ENCODE measurements around the gene SGIP1.
"Not testable (repeated sequence)": the region's sequence is repeated elsewhere in the genome, so short reads cannot be mapped to it uniquely, and the experiment has no call there.

Gene SGIP1

DNA sequence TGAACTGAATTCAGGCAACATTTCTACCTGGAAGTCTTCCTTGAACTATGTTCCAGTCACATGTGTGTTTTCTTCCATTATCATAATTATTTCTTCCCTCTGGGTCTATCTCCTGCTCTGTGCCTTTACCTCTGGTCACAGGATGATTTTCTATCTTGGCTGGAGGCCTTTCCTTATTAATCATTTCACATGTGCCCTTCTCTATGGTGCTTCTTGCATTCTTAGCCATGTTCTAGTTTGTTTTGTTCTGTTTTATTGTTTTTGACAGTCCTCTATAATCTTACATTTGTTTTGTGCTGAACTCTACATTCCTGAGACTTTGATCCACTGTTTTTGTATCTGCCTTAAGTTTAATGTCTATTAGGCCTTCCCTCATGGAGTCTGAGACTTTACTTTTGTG is 51.0 kb downstream of the SGIP1 start:
- TF ChIP-seq, protein P1, sequence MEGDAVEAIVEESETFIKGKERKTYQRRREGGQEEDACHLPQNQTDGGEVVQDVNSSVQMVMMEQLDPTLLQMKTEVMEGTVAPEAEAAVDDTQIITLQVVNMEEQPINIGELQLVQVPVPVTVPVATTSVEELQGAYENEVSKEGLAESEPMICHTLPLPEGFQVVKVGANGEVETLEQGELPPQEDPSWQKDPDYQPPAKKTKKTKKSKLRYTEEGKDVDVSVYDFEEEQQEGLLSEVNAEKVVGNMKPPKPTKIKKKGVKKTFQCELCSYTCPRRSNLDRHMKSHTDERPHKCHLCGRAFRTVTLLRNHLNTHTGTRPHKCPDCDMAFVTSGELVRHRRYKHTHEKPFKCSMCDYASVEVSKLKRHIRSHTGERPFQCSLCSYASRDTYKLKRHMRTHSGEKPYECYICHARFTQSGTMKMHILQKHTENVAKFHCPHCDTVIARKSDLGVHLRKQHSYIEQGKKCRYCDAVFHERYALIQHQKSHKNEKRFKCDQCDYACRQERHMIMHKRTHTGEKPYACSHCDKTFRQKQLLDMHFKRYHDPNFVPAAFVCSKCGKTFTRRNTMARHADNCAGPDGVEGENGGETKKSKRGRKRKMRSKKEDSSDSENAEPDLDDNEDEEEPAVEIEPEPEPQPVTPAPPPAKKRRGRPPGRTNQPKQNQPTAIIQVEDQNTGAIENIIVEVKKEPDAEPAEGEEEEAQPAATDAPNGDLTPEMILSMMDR (IDR thresholded peaks at IDR 0.05; ENCODE audit: low read depth, low read length), result no peak
- no peak overlapping the region for H3K4me3 ChIP-seq (ENCODE audit: low read depth, low read length)

DNA sequence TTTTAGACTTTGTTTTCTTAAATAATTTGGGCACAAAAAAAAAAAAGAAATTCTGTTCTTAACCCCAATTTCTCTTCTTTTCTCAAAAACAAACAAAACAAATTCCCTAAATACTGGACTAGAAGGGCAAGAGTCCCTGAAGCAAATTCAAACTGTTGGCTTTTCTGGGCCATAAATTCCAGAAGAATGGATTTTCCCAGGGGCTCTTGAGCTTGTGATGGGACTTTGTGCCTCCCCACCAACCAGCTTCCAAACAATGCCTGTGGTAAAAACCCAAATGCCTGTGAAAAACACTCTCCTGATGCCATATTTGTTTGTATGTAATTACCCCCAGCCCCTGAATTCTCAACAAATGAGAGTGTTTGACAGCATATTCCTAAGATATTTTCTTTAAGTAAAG is 55.4 kb downstream of the SGIP1 start:
- TF ChIP-seq, protein P1 (IDR thresholded peaks at IDR 0.05; ENCODE audit: low read depth, low read length), result no peak
- no peak overlapping the region for H3K4me3 ChIP-seq (ENCODE audit: low read depth, low read length)

DNA sequence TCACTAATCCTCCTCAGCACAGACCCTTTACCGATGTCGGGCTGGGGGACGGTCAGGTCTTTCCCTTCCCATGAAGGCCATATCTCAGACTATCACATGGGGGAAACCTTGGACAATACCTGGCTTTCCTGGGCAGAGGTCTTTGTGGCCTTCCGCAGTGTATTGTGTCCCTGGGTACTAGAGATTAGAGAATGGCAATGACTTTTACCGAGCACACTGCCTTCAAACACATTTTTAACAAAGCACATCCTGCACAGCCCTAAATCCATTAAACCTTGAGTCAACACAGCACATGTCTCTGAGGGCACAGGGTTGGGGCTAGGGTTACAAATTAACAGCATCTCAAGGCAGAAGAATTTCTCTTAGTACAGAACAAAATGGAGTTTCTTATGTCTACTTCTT is 58.2 kb downstream of the SGIP1 start:
- H3K4me3 ChIP-seq (ENCODE audit: low read depth, low read length), result not testable (repeated sequence)

DNA sequence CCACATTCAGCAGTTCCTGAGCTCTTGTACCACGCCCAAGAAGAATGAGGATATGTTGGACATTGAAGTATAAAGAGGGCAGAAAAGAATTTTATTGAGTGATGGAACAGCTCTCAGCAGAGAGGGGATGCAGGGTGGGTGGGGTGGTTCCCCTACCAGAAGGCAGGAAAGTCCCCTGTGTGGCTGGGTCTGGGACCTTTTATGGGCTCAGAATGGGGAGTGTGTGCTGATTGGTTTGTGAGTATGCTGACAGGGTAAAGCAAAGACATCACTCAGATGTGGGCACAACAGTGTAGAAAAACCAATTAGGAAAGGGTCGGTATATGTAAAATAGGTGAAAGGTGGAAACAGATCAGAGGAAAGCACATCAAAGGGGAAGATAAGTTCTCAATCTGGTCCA is 62.2 kb downstream of the SGIP1 start:
- TF ChIP-seq, protein P1 (IDR thresholded peaks at IDR 0.05; ENCODE audit: low read depth, low read length), result no peak
- no peak overlapping the region for H3K4me3 ChIP-seq (ENCODE audit: low read depth, low read length)

DNA sequence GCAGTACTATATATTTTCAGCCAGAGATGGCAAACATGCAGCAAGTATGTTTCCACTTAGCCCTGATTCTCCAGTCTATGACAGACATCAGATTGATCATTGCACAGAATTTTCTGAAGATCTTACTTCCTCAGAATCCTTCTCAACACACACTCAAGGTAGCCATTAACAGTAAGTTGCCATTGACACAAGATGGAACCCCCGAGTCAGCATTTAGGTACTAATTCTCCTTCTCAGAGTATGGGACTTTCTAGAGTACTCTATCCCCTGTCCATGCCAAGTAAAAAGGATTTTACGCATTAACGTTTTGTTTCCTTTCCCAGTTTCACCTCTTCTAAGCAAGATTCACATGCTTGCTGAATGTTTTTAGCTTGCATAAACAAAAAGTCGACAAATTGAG is 63.5 kb downstream of the SGIP1 start:
- TF ChIP-seq, protein P1 (IDR thresholded peaks at IDR 0.05; ENCODE audit: low read depth, low read length), result no peak
- H3K4me3 ChIP-seq (ENCODE audit: low read depth, low read length), result no peak overlapping the region

DNA sequence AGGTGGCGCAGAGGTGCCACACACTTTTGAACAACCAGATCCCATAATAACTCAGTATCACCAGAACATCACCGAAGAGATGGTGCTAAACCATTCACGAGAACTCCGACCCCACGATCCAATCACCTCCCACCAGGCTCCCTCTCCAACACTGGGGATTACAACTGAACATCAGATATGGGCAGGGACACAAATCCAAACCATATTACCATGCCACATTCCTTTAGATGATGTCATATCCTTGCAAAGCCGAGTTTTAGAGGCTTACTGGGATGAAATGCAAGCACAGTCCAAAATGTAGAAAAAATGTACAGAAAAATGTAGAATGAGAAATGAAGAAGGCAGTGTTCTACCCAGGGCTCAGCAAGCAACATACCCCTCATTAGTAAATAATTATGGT is 64.7 kb downstream of the SGIP1 start:
- TF ChIP-seq, protein P1 (IDR thresholded peaks at IDR 0.05; ENCODE audit: low read depth, low read length), result no peak
- H3K4me3 ChIP-seq (ENCODE audit: low read depth, low read length), result no peak overlapping the region

DNA sequence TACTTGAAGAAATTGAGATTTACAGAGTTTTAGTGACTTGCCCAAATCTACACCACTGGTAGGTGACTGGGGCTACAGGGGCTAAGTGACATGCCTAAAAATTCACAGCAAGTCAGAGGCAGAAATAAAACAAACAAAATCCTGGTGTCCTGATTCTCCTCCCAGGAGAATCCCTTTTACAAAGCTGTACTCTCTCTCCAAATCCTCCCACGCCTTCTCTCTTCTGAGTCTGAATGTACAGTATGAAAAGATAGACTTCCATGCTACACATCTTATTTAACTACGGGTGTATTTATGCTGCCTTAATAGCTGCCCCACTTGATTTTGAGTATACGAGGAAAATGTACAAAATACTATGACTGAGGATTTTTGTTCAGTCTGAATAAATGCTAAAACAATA is 65.4 kb downstream of the SGIP1 start:
- H3K4me3 ChIP-seq (ENCODE audit: low read depth, low read length), result no peak overlapping the region
- TF ChIP-seq, protein P1 (IDR thresholded peaks at IDR 0.05; ENCODE audit: low read depth, low read length), result no peak

DNA sequence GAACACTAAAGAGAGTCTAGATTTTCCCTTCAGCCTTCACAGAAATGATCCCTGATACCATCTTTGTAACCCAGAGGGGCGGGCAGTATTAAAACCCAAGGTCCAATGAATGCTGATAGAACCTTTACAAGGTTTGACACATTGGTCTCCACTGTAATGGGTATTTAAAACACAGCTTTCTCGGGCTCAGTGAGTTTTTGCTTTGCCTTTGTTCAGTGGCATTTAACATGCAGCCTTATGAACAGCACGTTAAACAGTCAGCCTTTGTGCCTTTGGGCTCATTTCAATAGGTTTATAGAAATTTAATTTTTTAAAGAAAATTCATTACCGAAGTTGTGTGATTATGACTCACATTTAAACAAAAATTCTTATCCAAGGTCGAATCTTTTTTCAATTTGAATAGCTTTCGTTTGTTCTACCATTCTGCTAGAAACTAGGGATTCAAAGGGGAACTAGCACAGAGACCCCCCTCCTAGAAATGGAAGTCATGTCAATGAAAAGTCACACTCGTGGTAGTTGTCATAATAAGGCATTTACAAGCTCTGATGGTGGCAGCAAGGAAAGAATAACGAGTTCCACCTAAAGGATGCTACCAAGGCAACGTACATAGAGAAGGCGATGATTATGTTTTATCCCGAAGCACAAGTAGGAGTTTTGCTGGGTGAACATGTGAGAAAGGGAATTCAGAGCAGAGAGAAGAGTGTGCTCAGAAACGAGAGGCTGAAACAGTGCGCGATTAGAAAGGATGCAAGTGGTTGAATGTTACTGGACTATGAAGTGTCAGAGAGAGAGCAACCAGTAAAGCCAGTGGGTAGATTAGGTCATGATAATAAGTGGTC is 66.2 kb downstream of the SGIP1 start:
- TF ChIP-seq, protein P1 (IDR thresholded peaks at IDR 0.05; ENCODE audit: low read depth, low read length), result no peak

More for the DNA sequence above, 66.2 kb downstream of the SGIP1 start:
- H3K4me3 ChIP-seq (ENCODE audit: low read depth, low read length), result no peak overlapping the region

All from WI38 (cell line).